ENCODE results near the gene ZNF697. TPM values are rescaled to one million over a fixed set of nuclear protein-coding genes. Genes with fewer than 3 reads are reported as not detected.

Gene ZNF697
- total RNA-seq, 4 donors from 2014 or later: 6.4 to 12.7 (median 10.2) TPM

GRCh38 chr1:119651641-119652040 lies 3.6 kb upstream of the ZNF697 start:
- TF ChIP-seq, protein P1, sequence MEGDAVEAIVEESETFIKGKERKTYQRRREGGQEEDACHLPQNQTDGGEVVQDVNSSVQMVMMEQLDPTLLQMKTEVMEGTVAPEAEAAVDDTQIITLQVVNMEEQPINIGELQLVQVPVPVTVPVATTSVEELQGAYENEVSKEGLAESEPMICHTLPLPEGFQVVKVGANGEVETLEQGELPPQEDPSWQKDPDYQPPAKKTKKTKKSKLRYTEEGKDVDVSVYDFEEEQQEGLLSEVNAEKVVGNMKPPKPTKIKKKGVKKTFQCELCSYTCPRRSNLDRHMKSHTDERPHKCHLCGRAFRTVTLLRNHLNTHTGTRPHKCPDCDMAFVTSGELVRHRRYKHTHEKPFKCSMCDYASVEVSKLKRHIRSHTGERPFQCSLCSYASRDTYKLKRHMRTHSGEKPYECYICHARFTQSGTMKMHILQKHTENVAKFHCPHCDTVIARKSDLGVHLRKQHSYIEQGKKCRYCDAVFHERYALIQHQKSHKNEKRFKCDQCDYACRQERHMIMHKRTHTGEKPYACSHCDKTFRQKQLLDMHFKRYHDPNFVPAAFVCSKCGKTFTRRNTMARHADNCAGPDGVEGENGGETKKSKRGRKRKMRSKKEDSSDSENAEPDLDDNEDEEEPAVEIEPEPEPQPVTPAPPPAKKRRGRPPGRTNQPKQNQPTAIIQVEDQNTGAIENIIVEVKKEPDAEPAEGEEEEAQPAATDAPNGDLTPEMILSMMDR (IDR thresholded peaks at IDR 0.05; ENCODE audit: low read depth): no peak

GRCh38 chr1:119651133-119651532 lies 3.1 kb upstream of the ZNF697 start:
- TF ChIP-seq, protein P1 (IDR thresholded peaks at IDR 0.05; ENCODE audit: low read depth): no peak

- TF ChIP-seq, protein P1 (IDR thresholded peaks at IDR 0.05; ENCODE audit: low read depth): no peak
Measured at GRCh38 chr1:119648620-119649004, 546 bp upstream of the ZNF697 start.

DNA sequence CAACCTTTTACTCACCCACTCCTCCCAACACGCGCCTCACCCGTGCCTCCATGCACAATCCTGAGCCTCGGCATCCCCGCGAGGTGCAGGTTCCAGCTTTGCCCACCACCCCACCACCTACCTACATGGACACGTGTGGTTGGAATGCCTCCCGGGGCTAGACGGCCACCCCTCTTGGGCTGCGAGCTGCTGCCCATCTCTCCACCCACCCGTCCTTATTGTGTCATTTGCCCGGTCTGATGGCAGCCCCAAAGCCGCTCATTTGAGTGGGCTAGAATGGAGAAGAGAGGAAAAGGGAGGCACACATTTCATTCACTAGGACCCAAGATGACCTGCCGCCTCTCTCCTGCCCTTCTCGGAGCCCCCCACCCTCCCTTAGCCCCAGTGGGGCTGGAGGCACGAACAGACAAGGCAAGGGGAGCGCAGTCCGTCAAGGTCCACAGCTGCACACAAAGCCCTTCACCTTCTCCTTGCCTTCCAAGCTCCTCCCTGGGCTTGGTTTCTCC lies 785 bp downstream of the ZNF697 start:
- TF ChIP-seq, protein P1 (IDR thresholded peaks at IDR 0.05; ENCODE audit: low read depth): no peak

GRCh38 chr1:119646521-119647227 lies 1.4 kb downstream of the ZNF697 start:
- TF ChIP-seq, protein P1 (IDR thresholded peaks at IDR 0.05; ENCODE audit: low read depth): no peak

- TF ChIP-seq, protein P1 (IDR thresholded peaks at IDR 0.05; ENCODE audit: low read depth): no peak
Measured at GRCh38 chr1:119639109-119639508, 9.0 kb downstream of the ZNF697 start.

- TF ChIP-seq, protein P1 (IDR thresholded peaks at IDR 0.05; ENCODE audit: low read depth): no peak
Measured at GRCh38 chr1:119637710-119638109, 10.4 kb downstream of the ZNF697 start.
